Stimulated activated CD4-positive, alpha-beta T cell treated with anti-CD3 and anti-CD28 coated beads, TNF-alpha, amount 100 ng/mL, for 4 hours (primary cell): ENCODE data around the gene MRPL2.
A peak's percentile ranks its signal among the peaks of the same experiment; 100 is the strongest.
"Not testable (repeated sequence)": the region's sequence is repeated elsewhere in the genome, so short reads cannot be mapped to it uniquely, and the experiment has no call there.

Source experiments
- DNase-seq, 3 experiments: peaks; one replicate each; pipeline ENCODE4 v3.0.0-alpha.2; 2020; ENCODE audit warnings: low read depth in 3 of 3

The MRPL2 gene

GRCh38 chr6:43053545-43054205 lies 5.6 kb downstream of the MRPL2 start, which contains the start of gene CUL7:
Gene CUL7, minus strand, starts transcription at chr6:43053851. Its CDS starts 1,063 bp downstream, at chr6:43052788.
- peak; percentile 73 to 78 (median 75) for DNase-seq

DNA sequence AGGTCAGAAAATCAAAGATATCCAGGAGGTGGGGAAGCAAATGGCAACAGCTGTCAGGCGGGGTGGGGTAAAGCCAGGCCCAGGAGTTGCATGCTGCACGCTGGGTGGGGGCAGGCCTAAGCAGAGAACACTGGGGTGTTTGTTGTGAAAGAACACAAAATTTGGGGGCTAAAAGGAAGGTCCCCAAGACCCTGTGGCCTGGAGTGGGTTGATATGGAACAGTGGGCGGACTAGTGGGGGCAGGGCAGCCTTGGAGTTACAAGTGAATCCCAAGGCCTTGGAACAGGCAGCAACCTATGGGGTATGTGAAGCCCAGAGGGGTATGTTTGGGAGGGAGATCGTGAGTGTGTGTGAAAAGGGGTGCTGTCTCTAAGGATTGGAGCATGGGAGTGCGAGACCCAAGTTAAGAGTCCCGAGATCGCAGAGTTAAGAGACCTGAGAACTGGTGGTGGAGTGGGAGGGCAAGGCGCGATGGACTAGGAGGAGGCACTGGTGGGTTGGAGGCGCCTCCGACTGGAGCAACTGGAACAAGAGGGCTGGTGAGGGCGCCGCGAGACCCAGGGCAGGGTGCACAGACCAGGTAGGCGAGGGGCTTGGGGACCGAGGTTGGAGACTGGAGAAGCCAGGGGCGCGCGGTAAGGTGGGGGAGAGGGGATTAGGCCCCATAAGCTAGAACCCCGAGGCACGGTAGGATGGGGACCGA lies 6.2 kb downstream of the MRPL2 start:
- no peak for DNase-seq

DNA sequence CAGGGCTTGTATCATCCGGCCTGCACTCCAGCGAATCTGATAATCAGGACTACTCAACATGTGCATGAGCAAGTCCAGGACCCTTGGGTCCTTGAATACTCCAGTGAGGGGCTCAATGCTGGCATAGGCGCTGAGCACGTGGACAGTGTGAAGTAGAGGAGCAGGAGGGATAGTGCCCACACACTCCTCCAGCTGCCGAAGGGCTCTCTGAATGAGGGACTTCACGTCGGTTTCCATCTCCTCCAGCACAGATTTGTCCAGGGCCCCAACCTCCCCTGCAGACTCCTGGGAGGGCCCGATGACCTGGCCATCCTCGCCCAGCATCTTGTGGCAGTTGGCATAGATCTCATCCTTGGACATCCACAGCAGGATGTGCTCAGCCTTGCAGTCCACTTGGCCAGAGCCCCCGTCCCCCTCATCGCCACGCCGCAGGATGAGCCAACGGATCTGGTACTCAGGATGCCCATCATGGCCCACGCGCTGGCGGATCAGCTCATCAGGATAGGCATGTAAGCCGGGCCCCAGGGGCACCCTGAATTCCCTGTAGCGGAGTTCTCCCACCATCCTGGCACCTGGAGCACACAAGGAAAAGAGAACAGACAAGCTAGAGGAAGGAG lies 6.9 kb downstream of the MRPL2 start:
- DNase-seq = no peak

DNA sequence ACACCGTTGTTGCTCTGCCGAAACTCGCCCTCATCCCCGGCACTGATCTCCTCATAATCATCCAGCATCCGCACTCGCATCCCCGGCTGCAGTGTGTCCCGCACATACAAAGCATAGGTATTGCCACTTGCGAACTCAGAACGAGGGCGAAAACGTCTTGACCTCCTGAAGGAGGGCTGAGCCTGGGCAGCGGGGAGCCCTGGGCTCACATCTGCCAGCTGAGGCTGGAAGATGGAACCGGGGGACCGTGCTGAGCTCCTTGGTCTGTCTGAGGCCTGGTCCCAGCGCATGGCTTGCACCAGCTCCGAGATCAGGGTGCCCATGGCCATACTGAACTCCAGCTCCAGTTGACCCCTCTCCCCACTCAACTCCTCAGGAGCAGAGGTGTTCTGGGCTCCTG lies 8.3 kb downstream of the MRPL2 start:
- no peak for DNase-seq

- DNase-seq = no peak
These were observed 11.2 kb downstream of the MRPL2 start for GRCh38 chr6:43047998-43048397.

GRCh38 chr6:43045371-43045930 lies 13.8 kb downstream of the MRPL2 start:
- DNase-seq = no peak

DNA sequence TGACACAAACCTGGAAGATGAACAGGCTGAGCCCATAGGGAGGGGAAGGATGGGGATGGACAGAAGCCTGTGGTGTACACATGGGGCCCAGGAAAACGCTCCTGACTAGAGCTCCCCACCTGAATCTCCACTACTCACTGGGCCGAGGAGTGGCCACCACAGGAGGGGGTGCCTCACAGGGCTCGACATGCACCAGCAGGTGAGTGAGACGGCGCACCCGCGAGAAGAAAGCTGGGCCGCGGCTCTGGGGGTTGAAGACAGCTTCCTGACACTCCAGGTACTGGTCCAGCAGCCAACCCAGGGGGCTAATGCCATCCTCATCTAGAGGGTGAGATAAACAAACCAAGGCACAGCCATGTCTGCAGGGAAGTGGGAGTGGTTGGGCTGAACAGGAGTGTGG lies 15.9 kb downstream of the MRPL2 start:
- no peak for DNase-seq

DNA sequence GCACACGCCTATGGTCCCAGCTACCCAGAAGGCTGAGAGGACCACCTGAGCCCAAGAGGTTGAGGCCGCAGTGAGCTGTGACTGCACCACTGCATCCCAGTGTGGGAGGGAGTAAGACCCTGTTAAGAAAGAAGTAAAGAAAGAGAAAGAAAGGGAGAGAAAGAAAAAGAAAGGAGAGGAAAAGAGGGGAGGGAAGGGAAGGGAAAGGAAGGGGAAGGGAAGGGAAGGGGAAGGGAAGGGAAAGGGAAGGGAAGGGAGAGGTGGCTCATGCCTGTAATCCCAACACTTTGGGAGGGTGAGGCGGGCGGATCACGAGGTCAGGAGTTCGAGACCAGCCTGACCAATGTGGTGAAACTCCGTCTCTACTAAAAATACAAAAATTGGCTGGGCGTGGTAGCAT lies 17.8 kb downstream of the MRPL2 start:
- DNase-seq = not testable (repeated sequence)

DNA sequence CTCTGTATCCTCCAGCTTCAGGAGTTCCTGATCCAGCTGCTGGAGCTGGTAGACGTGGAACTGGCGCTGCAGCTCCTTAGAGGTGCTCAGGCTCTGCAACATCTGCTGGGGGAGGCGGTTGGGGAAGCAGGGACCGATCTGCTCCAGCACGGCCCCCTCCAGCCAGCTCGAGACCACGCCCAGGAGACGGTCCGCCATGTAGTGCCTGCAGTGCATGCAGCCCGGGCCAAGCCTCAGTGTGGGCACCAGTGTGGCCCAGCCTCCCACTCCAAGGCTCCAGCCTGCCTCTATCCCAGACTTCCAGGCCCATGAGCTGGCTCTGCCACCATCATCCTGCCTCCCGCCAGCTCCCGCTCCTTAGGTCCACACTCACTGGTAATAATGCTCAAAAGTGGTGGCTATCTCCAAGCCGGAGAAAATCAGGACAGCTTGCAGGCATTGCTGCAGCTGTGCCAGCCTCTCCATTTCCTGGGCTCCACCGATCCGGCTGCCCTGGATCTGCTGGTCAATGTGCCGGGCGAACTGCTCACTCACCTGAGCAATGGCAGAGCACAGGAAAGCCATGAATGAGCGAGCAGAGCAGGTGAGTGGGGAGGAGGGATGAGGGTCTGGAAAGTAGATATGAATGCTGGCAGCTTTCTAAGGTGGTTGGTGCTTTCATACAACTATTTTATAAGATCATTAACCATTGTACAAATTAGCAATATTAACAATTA lies 18.5 kb downstream of the MRPL2 start:
- no peak for DNase-seq

GRCh38 chr6:43038727-43039126 lies 20.5 kb downstream of the MRPL2 start:
- no peak for DNase-seq

- DNase-seq = no peak
These were observed 21.5 kb downstream of the MRPL2 start for GRCh38 chr6:43037706-43038105.

DNA sequence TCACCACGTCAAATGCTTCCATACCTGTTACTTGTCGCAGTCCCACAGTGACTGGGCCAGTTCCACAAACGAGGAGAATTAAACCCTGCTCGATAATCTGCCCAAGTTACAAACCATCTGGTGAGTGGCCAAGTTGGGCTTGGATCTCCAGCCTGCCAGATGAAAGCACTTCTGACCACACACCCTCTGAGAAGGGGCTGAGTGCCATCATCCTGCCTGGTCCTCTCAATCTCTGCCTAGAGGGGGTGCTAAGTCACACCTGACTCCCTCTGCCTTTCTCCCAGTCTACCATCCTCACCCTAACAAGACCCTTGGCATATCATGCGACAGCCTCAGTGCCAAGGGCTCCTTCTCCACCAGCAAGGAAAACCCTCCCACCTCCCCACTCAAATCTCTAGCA lies 22.0 kb downstream of the MRPL2 start:
- no peak for DNase-seq

- DNase-seq = no peak
These were observed 22.5 kb downstream of the MRPL2 start for GRCh38 chr6:43036712-43037111.

DNA sequence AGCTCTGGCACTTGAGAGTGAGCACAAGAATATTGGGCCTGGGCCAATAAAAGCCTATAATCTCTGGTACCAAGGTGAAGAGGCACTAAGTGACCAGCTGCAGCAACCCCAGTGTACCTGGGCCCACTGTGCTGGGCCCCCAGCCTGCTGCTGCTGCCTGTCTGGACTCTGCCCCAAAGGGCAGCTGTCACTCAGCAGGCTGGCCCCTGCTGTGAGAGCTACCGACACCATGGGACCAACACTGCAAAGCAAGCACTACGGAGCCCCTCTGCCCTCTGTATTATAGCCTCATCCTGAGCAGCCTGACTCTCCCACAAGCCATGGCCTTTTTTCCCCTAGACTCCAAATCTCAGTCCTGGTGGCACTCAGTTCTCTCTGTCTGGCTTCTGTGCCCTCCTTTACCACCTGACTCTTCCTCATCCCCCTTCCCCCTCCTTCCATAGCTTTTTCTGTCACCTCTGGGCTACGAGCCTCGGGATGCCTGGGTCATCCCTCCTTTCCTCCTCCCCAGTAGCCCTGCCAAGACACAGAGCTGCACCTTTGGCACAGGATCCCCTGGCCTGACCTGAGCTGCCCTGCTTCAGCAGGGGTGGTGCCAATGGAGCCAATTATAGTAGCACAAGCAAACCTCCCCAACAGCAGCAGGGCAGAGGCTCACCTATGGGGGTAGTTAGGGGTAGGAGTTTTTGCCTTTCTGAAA lies 23.6 kb downstream of the MRPL2 start:
- DNase-seq = no peak

- DNase-seq = no peak
These were observed 25.1 kb downstream of the MRPL2 start for GRCh38 chr6:43034190-43034525.

DNA sequence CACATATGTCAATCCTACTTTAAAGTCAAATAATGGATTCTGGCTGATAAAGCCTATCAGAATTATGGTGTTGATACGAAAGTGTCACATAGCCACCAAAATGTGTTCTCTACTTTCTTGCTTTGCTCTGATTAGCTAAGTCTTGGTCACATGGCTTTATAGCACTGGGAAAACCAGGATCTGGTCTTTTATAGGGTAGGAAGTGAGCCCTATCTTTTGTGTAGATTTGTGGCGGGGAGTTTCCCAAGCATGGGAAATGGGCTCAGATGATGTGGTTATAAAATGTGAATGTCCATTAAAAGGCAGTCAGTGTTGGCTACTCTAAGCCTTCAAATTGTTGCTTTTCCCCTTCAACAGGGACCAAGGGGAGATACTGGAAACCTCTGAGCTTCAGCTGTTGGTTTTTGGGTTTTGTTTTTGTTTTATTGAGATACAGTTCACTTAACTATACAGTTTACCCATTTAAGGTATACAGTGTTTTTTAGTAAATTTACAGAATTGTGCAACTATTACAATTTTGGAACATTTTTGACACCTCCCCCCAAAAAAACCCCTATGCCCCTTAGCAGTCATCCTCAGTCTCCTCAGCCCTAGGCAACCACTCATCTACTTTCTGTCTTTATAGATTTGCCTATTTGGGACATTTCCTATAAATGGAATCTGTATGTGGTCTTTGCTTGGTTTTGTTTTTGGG lies 25.6 kb downstream of the MRPL2 start:
- DNase-seq = no peak

- DNase-seq = no peak
These were observed 26.9 kb downstream of the MRPL2 start for GRCh38 chr6:43032326-43032725.

- DNase-seq = no peak
These were observed 30.1 kb downstream of the MRPL2 start for GRCh38 chr6:43029120-43029519.

GRCh38 chr6:43026365-43026764 lies 32.9 kb downstream of the MRPL2 start:
- no peak for DNase-seq

DNA sequence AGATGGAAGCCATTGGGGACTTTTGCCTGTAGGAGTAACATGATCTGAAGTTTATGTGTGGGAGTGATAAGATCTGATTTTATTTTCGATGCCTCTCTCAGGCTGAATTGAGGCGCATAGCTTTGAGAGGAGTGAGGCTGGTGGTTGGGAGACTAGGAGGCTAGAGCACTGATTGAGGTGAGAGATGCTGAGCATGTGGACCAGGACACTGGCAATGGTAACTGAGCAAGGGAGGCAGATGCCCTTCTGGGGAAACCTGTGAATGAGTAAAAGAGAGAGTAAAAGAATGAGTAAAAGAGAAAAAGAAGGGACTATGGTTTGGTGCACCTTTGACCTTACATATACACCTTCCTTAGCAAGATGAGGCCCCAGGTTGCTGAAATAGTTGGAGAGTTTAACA lies 34.8 kb downstream of the MRPL2 start:
- DNase-seq = no peak
